CD4-positive, alpha-beta T cell (primary cell): Measurements from ENCODE around the gene VPS39. TPM values are rescaled to one million over a fixed set of nuclear protein-coding genes. Genes with fewer than 3 reads are reported as not detected.

ENCODE experiments used
- ATAC-seq: fragments of 200-7000 bp; cut with Tn5 transposase; one replicate; pipeline ENCODE4 v1.10.0; 2022; ENCODE audit warnings: mild to moderate bottlenecking; ENCODE audit not compliant: poor library complexity
- CTCF ChIA-PET: fragments of 350-600 bp; sonication (Branson Sonifier 250); formaldehyde crosslinking; loops from one replicate; lab custom pipeline; 2021; ENCODE audit warnings: antibody characterized with exemption, inconsistent platforms; lab: Charles Lee
- POLR2A ChIA-PET: fragments of 350-600 bp; sonication (Branson Sonifier 250); formaldehyde crosslinking; loops from one replicate; lab custom pipeline; 2021; ENCODE audit warnings: antibody characterized with exemption, inconsistent platforms; lab: Charles Lee
- DNase-seq, 14 experiments: peaks; one replicate each; pipeline ENCODE4 v3.0.0-alpha.2; 2013 to 2020; ENCODE audit warnings: mixed read lengths in 2 of 14
- H3K27ac ChIP-seq, 2 donors: one replicate each; pipeline versions ENCODE4 v1.5.1 to v1.7.0; 2013; ENCODE audit warnings: low read length in 2 of 2, low read depth in 1 of 2, mild to moderate bottlenecking in 1 of 2
- H3K27me3 ChIP-seq, 2 experiments: 1 replicate in 1 of 2; 2 replicates in 1 of 2; pipeline versions ENCODE4 v1.6.1 to v1.7.0; 2013; ENCODE audit warnings: low read length in 2 of 2, control low read depth in 1 of 2, mild to moderate bottlenecking in 1 of 2, moderate library complexity in 1 of 2; ENCODE audit not compliant: insufficient read depth in 2 of 2, control insufficient read depth in 1 of 2
- H3K36me3 ChIP-seq: one replicate; pipeline ENCODE4 v1.6.1; 2013; ENCODE audit warnings: low read length, control low read depth; ENCODE audit not compliant: insufficient read depth
- H3K4me1 ChIP-seq: one replicate; pipeline ENCODE4 v1.6.1; 2013; ENCODE audit warnings: low read length, control low read depth; ENCODE audit not compliant: insufficient read depth
- H3K4me3 ChIP-seq: one replicate; pipeline ENCODE4 v1.5.1; 2013; ENCODE audit warnings: mild to moderate bottlenecking, low read length, moderate library complexity
- H3K9me3 ChIP-seq, 2 experiments: 1 replicate in 1 of 2; 2 replicates in 1 of 2; pipeline versions ENCODE4 v1.6.1 to v1.7.0; 2013; ENCODE audit warnings: low read length in 2 of 2, mild to moderate bottlenecking in 2 of 2, control low read depth in 1 of 2, moderate library complexity in 1 of 2; ENCODE audit not compliant: control insufficient read depth in 1 of 2, insufficient read depth in 1 of 2
- H3K27ac Mint-ChIP-seq: one replicate; pipeline ENCODE4 v1.8.0; 2020; ENCODE audit warnings: mixed read lengths
- H3K27me3 Mint-ChIP-seq: one replicate; pipeline ENCODE4 v1.8.0; 2021; ENCODE audit warnings: mixed read lengths
- H3K36me3 Mint-ChIP-seq: one replicate; pipeline ENCODE4 v1.8.0; 2021; ENCODE audit warnings: low read depth, mixed read lengths
- H3K4me1 Mint-ChIP-seq: one replicate; pipeline ENCODE4 v1.8.0; 2021; ENCODE audit warnings: low read depth, mixed read lengths
- H3K4me3 Mint-ChIP-seq: one replicate; pipeline ENCODE4 v1.8.0; 2020; ENCODE audit warnings: mild to moderate bottlenecking, mixed read lengths
- H3K9me3 Mint-ChIP-seq: one replicate; pipeline ENCODE4 v1.8.0; 2020; ENCODE audit warnings: mixed read lengths
- intact Hi-C, 2 experiments: fragments of 100-400 bp; cut with DNase I in 1 of 2; cut with micrococcal nuclease in 1 of 2; formaldehyde crosslinking; loops; one replicate each; pipeline versions ENCODE4 v1.15.1 to v1.9.0; 2023 to 2025; cut with DNase I, micrococcal nuclease
- total RNA-seq, 174 experiments: library from RNA in 2 of 174; stranded (reverse) in 2 of 174; gene quantifications; one replicate each; pipeline ENCODE4 v1.2.3 and lab custom pipeline; 2021 to 2026
- TF ChIP-seq, protein P1 (sequence below): fragments of 200-600 bp; IDR thresholded peaks from one replicate; pipeline ENCODE4 v1.8.0; 2022; ENCODE audit warnings: antibody characterized with exemption, mild to moderate bottlenecking

Gene VPS39
- total RNA-seq, 2 experiments from 2014 or later, result 73.4 to 82.5 TPM

DNA sequence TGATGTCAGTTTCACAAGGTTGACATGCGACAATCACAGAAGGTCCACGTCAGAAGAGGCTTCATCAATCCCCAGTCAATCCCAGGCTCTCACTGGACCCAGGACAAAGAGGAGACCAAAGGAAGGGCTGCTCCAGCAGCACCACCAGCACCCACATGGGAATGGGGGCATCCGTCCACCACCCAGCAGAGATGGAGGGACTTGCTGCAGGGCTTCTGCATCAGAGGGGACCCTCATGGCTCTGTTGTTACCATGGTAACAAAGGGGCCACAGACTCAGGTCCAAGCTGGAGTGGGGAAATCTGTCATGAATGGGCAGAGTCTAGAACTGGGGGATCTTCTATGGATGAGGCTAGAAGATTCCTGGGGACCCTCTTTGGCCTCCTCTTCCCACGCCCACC lies 64.7 kb downstream of the VPS39 start:
- POLR2A ChIA-PET, result no interaction called here
- DNase-seq, result no peak
- no peaks in the 10 kb centered on the region for H3K27me3 ChIP-seq
- no peaks in the 10 kb centered on the region for H3K4me1 ChIP-seq
- Mint-ChIP-seq H3K36me3 (no peaks in the 10 kb centered on the region), H3K27ac (no peak overlapping the region), H3K27me3 (peaks cover 6% of the 10 kb centered on the region), H3K4me1 (no peaks in the 10 kb centered on the region), H3K4me3 (no peak overlapping the region), H3K9me3 (no peaks in the 10 kb centered on the region)
- ATAC-seq, result no peak
- no peak overlapping the region for H3K4me3 ChIP-seq
- no peak overlapping the region for H3K27ac ChIP-seq
- H3K36me3 ChIP-seq, result no peaks in the 10 kb centered on the region
- CTCF ChIA-PET, result no interaction called here
- TF ChIP-seq, protein P1, sequence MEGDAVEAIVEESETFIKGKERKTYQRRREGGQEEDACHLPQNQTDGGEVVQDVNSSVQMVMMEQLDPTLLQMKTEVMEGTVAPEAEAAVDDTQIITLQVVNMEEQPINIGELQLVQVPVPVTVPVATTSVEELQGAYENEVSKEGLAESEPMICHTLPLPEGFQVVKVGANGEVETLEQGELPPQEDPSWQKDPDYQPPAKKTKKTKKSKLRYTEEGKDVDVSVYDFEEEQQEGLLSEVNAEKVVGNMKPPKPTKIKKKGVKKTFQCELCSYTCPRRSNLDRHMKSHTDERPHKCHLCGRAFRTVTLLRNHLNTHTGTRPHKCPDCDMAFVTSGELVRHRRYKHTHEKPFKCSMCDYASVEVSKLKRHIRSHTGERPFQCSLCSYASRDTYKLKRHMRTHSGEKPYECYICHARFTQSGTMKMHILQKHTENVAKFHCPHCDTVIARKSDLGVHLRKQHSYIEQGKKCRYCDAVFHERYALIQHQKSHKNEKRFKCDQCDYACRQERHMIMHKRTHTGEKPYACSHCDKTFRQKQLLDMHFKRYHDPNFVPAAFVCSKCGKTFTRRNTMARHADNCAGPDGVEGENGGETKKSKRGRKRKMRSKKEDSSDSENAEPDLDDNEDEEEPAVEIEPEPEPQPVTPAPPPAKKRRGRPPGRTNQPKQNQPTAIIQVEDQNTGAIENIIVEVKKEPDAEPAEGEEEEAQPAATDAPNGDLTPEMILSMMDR, result no peak
- intact Hi-C loops, result no loop called here
- no peaks in the 10 kb centered on the region for H3K9me3 ChIP-seq

DNA sequence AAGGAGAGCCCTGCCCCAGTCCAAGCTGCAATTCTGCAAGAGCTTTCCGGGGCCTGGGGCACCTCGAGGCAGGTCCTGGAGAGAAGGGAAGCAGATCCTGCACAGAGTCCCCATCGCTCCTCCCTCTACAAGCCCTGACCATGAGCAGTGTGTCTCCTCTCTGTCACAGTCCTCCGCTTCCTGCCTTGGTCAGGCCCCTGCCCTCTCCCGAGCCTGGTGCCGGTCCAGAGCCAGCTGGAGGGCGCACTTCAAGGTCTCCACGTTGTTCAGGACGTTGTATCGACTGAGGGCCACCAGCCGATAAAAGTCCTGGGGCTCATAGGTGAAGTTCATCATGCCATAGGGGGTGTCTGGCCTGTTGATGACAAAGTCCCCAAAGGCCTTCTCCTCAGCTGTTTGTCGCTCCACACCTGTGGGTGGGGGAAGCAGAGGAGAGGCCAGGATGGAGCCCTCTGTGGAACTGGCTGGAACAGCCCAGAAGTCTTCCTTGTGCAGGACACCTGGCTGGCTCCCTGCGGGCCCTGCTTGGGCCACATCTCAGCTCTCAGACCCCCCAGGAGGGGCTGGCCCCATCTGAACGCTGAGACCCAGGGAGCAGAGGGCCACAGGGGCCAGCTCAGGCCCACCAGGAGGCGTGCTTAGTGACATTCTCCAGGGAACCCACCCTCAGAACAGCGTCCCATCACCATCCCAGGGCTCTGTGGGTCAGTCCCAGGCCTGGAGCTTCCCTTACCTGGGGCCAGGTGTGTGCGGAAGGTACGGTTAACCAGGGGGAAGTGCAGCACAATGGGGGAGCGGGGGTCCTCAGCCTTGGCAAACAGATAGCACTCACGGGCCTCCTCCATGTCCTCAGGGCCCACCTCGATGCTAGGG lies 66.1 kb downstream of the VPS39 start:
- no peaks in the 10 kb centered on the region for H3K9me3 Mint-ChIP-seq
- ATAC-seq (no peak), DNase-seq (peak in 1 of 14 experiments; percentile 27)
- H3K4me3 Mint-ChIP-seq, result no peak overlapping the region
- CTCF ChIA-PET, result no interaction called here
- Histone ChIP-seq H3K27ac (no peak overlapping the region), H3K4me1 (no peaks in the 10 kb centered on the region), H3K36me3 (no peaks in the 10 kb centered on the region), H3K9me3 (no peaks in the 10 kb centered on the region), H3K27me3 (no peaks in the 10 kb centered on the region), H3K4me3 (no peak overlapping the region)
- POLR2A ChIA-PET, result no interaction called here
- no peak overlapping the region for H3K27ac Mint-ChIP-seq
- peaks cover 6% of the 10 kb centered on the region for H3K27me3 Mint-ChIP-seq
- no peaks in the 10 kb centered on the region for H3K4me1 Mint-ChIP-seq
- intact Hi-C loops, result no loop called here
- H3K36me3 Mint-ChIP-seq, result no peaks in the 10 kb centered on the region
- TF ChIP-seq, protein P1, result no peak

DNA sequence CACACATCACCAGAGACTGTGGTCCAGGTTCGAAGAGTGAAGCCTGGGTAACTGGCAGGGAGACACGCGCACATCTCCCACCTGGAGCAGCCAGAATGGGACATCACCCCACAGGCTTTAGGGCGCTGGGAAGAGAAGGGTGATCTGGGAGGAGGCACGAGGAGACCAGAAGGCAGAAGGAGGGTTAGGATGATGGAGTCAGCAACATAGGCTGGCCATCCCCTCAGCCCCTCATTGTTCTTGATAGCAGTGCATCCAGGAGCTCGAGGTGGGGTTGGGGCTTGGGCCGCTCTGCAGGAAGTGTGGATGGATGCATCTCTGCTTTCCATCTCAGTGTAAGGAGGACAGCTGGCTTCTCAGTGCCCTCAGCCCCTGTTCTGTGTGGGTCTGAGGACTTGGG lies 66.9 kb downstream of the VPS39 start:
- no peaks in the 10 kb centered on the region for H3K4me1 ChIP-seq
- no peaks in the 10 kb centered on the region for H3K27me3 ChIP-seq
- Mint-ChIP-seq H3K27ac (no peak overlapping the region), H3K27me3 (peaks cover 6% of the 10 kb centered on the region), H3K4me3 (no peak overlapping the region), H3K4me1 (no peaks in the 10 kb centered on the region), H3K9me3 (no peaks in the 10 kb centered on the region), H3K36me3 (no peaks in the 10 kb centered on the region)
- no peaks in the 10 kb centered on the region for H3K36me3 ChIP-seq
- H3K4me3 ChIP-seq, result no peak overlapping the region
- intact Hi-C loops, result no loop called here
- ATAC-seq (no peak), DNase-seq (peak in 1 of 14 experiments; percentile 10)
- no peak overlapping the region for H3K27ac ChIP-seq
- no peaks in the 10 kb centered on the region for H3K9me3 ChIP-seq
- ChIA-PET CTCF (no interaction called here), POLR2A (no interaction called here)
- TF ChIP-seq, protein P1, result no peak
